ENCODE results near the gene ARMH3.
"Not testable (repeated sequence)": the region's sequence is repeated elsewhere in the genome, so short reads cannot be mapped to it uniquely, and the experiment has no call there.

Gene ARMH3

GRCh38 chr10:102017295-102017694 lies 38.7 kb downstream of the ARMH3 start:
- H3K4me3 ChIP-seq (replicated peaks; ENCODE audit: low read depth, low read length), result no peak overlapping the region
- H3K27me3 ChIP-seq (replicated peaks; ENCODE audit: control insufficient read depth, insufficient read depth, low read length), result no peaks in the 10 kb centered on the region
- H3K36me3 ChIP-seq (ENCODE audit: control insufficient read depth, insufficient read depth, low read length), result no peaks in the 10 kb centered on the region; the same call in 1 of the 2 replicates
- DNase-seq (ENCODE audit: extremely low read depth, insufficient read length), result no peak
- no peak for TF ChIP-seq CTCF (IDR thresholded peaks at IDR 0.05; ENCODE audit: insufficient read depth, low read length, poor library complexity, severe bottlenecking)

GRCh38 chr10:102016416-102016815 lies 39.6 kb downstream of the ARMH3 start:
- TF ChIP-seq CTCF (IDR thresholded peaks at IDR 0.05; ENCODE audit: insufficient read depth, low read length, poor library complexity, severe bottlenecking), result no peak
- Histone ChIP-seq H3K27me3 (replicated peaks; ENCODE audit: control insufficient read depth, insufficient read depth, low read length) (no peaks in the 10 kb centered on the region), H3K36me3 (ENCODE audit: control insufficient read depth, insufficient read depth, low read length) (no peaks in the 10 kb centered on the region; the same call in 1 of the 2 replicates), H3K4me3 (replicated peaks; ENCODE audit: low read depth, low read length) (no peak overlapping the region)
- DNase-seq (ENCODE audit: extremely low read depth, insufficient read length), result no peak

- no peak for DNase-seq (ENCODE audit: extremely low read depth, insufficient read length)
- Histone ChIP-seq H3K27me3 (replicated peaks; ENCODE audit: control insufficient read depth, insufficient read depth, low read length) (no peaks in the 10 kb centered on the region), H3K4me3 (replicated peaks; ENCODE audit: low read depth, low read length) (no peak overlapping the region), H3K36me3 (ENCODE audit: control insufficient read depth, insufficient read depth, low read length) (peaks cover 2% of the 10 kb centered on the region)
- TF ChIP-seq CTCF (IDR thresholded peaks at IDR 0.05; ENCODE audit: insufficient read depth, low read length, poor library complexity, severe bottlenecking), result no peak
These were observed 45.0 kb downstream of the ARMH3 start for GRCh38 chr10:102010961-102011360.

- peaks cover 2% of the 10 kb centered on the region for H3K36me3 ChIP-seq (ENCODE audit: control insufficient read depth, insufficient read depth, low read length)
- peak; percentile 45 for DNase-seq (ENCODE audit: extremely low read depth, insufficient read length)
- peak; percentile 94 for TF ChIP-seq CTCF (IDR thresholded peaks at IDR 0.05; ENCODE audit: insufficient read depth, low read length, poor library complexity, severe bottlenecking)
These were observed 46.1 kb downstream of the ARMH3 start for GRCh38 chr10:102009801-102010425.

GRCh38 chr10:102007796-102008195 lies 48.2 kb downstream of the ARMH3 start:
- Histone ChIP-seq H3K36me3 (ENCODE audit: control insufficient read depth, insufficient read depth, low read length) (peaks cover 2% of the 10 kb centered on the region), H3K27me3 (replicated peaks; ENCODE audit: control insufficient read depth, insufficient read depth, low read length) (no peaks in the 10 kb centered on the region), H3K4me3 (replicated peaks; ENCODE audit: low read depth, low read length) (no peak overlapping the region)
- DNase-seq (ENCODE audit: extremely low read depth, insufficient read length), result no peak
- no peak for TF ChIP-seq CTCF (IDR thresholded peaks at IDR 0.05; ENCODE audit: insufficient read depth, low read length, poor library complexity, severe bottlenecking)

More at GRCh38 chr10:102009801-102010425, 46.1 kb downstream of the ARMH3 start:
- Histone ChIP-seq H3K27me3 (replicated peaks; ENCODE audit: control insufficient read depth, insufficient read depth, low read length) (no peaks in the 10 kb centered on the region), H3K4me3 (replicated peaks; ENCODE audit: low read depth, low read length) (no peak overlapping the region)

- DNase-seq (ENCODE audit: extremely low read depth, insufficient read length); H3K36me3 ChIP-seq (ENCODE audit: control insufficient read depth, insufficient read depth, low read length); H3K4me3 ChIP-seq (replicated peaks; ENCODE audit: low read depth, low read length); H3K27me3 ChIP-seq (replicated peaks; ENCODE audit: control insufficient read depth, insufficient read depth, low read length): not testable (repeated sequence)
These were observed 48.9 kb downstream of the ARMH3 start for GRCh38 chr10:102007031-102007430.
